ENCODE measurements around the gene LFNG.
A peak's percentile ranks its signal among the peaks of the same experiment; 100 is the strongest.

The LFNG gene

GRCh38 chr7:2518737-2519118, 846 bp upstream of the LFNG start:
- no peak for DNase-seq

GRCh38 chr7:2520131-2520760, 672 bp downstream of the LFNG start:
- DNase-seq: peak; percentile 24

- peak; percentile 26 for DNase-seq
These were observed 1.3 kb downstream of the LFNG start for GRCh38 chr7:2520761-2521290.

- DNase-seq: no peak
These were observed 1.8 kb downstream of the LFNG start for GRCh38 chr7:2521341-2521745.

GRCh38 chr7:2521952-2522591, 2.5 kb downstream of the LFNG start:
- DNase-seq: peak; percentile 22

GRCh38 chr7:2522780-2523433, 3.3 kb downstream of the LFNG start:
- peak; percentile 52 for DNase-seq

- peak; percentile 91 for DNase-seq
These were observed 3.9 kb downstream of the LFNG start for GRCh38 chr7:2523461-2523936.

- peak; percentile 98 for DNase-seq
These were observed 4.6 kb downstream of the LFNG start for GRCh38 chr7:2523941-2524807.

- peak; percentile 66 for DNase-seq
These were observed 5.5 kb downstream of the LFNG start for GRCh38 chr7:2524808-2525657.

GRCh38 chr7:2525658-2526630, 6.4 kb downstream of the LFNG start:
- DNase-seq: peak; percentile 80

- no peak for DNase-seq
These were observed 7.3 kb downstream of the LFNG start for GRCh38 chr7:2526659-2527504.

- DNase-seq: peak; percentile 89
These were observed 8.2 kb downstream of the LFNG start for GRCh38 chr7:2527505-2528467.

GRCh38 chr7:2528481-2529095, 9.0 kb downstream of the LFNG start:
- DNase-seq: no peak

- DNase-seq: no peak
These were observed 9.8 kb downstream of the LFNG start for GRCh38 chr7:2529161-2530070.

GRCh38 chr7:2530071-2530987, 10.8 kb downstream of the LFNG start:
- peak; percentile 67 for DNase-seq

Measured in NCI-H345 (cell line).